ENCODE results near the gene AUTS2.
A peak's percentile ranks its signal among the peaks of the same experiment; 100 is the strongest.

The AUTS2 gene

GRCh38 chr7:69757528-69757927 lies 159.3 kb downstream of the AUTS2 start:
- no peak overlapping the region for H3K4me3 ChIP-seq (ENCODE audit: low read length)
- DNase-seq (ENCODE audit: low read depth) = no peak
- TF ChIP-seq CTCF (conservative IDR thresholded peaks at IDR 0.05; ENCODE audit: low read depth, low read length) = no peak

GRCh38 chr7:69757981-69758430 lies 159.7 kb downstream of the AUTS2 start:
- no peak for TF ChIP-seq CTCF (conservative IDR thresholded peaks at IDR 0.05; ENCODE audit: low read depth, low read length)
- H3K4me3 ChIP-seq (ENCODE audit: low read length) = no peak overlapping the region
- DNase-seq (ENCODE audit: low read depth) = no peak

GRCh38 chr7:69759373-69759772 lies 161.1 kb downstream of the AUTS2 start:
- DNase-seq (ENCODE audit: low read depth) = no peak
- TF ChIP-seq CTCF (conservative IDR thresholded peaks at IDR 0.05; ENCODE audit: low read depth, low read length) = no peak
- H3K4me3 ChIP-seq (ENCODE audit: low read length) = no peak overlapping the region

- no peak for TF ChIP-seq CTCF (conservative IDR thresholded peaks at IDR 0.05; ENCODE audit: low read depth, low read length)
- DNase-seq (ENCODE audit: low read depth) = peak; percentile 66
Observed at GRCh38 chr7:69761290-69761922, 163.1 kb downstream of the AUTS2 start.

GRCh38 chr7:69762821-69763352 lies 164.6 kb downstream of the AUTS2 start:
- H3K4me3 ChIP-seq (ENCODE audit: low read length) = no peak overlapping the region
- DNase-seq (ENCODE audit: low read depth) = no peak
- TF ChIP-seq CTCF (conservative IDR thresholded peaks at IDR 0.05; ENCODE audit: low read depth, low read length) = no peak

More at GRCh38 chr7:69761290-69761922, 163.1 kb downstream of the AUTS2 start:
- no peak overlapping the region for H3K4me3 ChIP-seq (ENCODE audit: low read length)

GRCh38 chr7:69763513-69763912 lies 165.2 kb downstream of the AUTS2 start:
- DNase-seq (ENCODE audit: low read depth) = no peak
- H3K4me3 ChIP-seq (ENCODE audit: low read length) = no peak overlapping the region
- no peak for TF ChIP-seq CTCF (conservative IDR thresholded peaks at IDR 0.05; ENCODE audit: low read depth, low read length)

- no peak overlapping the region for H3K4me3 ChIP-seq (ENCODE audit: low read length)
- DNase-seq (ENCODE audit: low read depth) = no peak
- no peak for TF ChIP-seq CTCF (conservative IDR thresholded peaks at IDR 0.05; ENCODE audit: low read depth, low read length)
Observed at GRCh38 chr7:69764147-69764546, 165.9 kb downstream of the AUTS2 start.
